ENCODE data around the gene RIPK4.

The RIPK4 gene

GRCh38 chr21:41765973-41766882, 624 bp downstream of the RIPK4 start:
- POLR2A ChIA-PET = no interaction called here
- H3K4me3 ChIP-seq (ENCODE audit: low read depth, low read length) = peak overlapping the region; percentile 66
- CTCF ChIA-PET = interaction anchor here (0.8 to 2.0 kb wide), 4 partner anchors 11 to 155 kb away, joined by 3 to 8 read pairs (median 4); no protein-coding TSS in a partner anchor
- DNase-seq (ENCODE audit: low read depth, low spot score) = no peak
- TF ChIP-seq, protein P1, sequence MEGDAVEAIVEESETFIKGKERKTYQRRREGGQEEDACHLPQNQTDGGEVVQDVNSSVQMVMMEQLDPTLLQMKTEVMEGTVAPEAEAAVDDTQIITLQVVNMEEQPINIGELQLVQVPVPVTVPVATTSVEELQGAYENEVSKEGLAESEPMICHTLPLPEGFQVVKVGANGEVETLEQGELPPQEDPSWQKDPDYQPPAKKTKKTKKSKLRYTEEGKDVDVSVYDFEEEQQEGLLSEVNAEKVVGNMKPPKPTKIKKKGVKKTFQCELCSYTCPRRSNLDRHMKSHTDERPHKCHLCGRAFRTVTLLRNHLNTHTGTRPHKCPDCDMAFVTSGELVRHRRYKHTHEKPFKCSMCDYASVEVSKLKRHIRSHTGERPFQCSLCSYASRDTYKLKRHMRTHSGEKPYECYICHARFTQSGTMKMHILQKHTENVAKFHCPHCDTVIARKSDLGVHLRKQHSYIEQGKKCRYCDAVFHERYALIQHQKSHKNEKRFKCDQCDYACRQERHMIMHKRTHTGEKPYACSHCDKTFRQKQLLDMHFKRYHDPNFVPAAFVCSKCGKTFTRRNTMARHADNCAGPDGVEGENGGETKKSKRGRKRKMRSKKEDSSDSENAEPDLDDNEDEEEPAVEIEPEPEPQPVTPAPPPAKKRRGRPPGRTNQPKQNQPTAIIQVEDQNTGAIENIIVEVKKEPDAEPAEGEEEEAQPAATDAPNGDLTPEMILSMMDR (IDR thresholded peaks at IDR 0.05; ENCODE audit: insufficient read depth, low read length, missing control alignments) = no peak

- ChIA-PET POLR2A (no interaction called here), CTCF (interaction anchor here (0.8 to 2.0 kb wide), 4 partner anchors 10 to 152 kb away, joined by 3 to 8 read pairs (median 5); no protein-coding TSS in a partner anchor)
- no peak overlapping the region; the same call in 1 of the 2 replicates for H3K4me3 ChIP-seq (ENCODE audit: low read depth, low read length)
- TF ChIP-seq, protein P1 (IDR thresholded peaks at IDR 0.05; ENCODE audit: insufficient read depth, low read length, missing control alignments) = no peak
- no peak for DNase-seq (ENCODE audit: low read depth, low spot score)
Observed at GRCh38 chr21:41765420-41765821, 1.4 kb downstream of the RIPK4 start.

- no peak for DNase-seq (ENCODE audit: low read depth, low spot score)
- TF ChIP-seq, protein P1 (IDR thresholded peaks at IDR 0.05; ENCODE audit: insufficient read depth, low read length, missing control alignments) = no peak
- no peak overlapping the region for H3K4me3 ChIP-seq (ENCODE audit: low read depth, low read length)
- ChIA-PET CTCF (interaction anchor here (1.2 to 2.0 kb wide), 3 partner anchors 9 to 152 kb away, joined by 4 to 8 read pairs (median 6); no protein-coding TSS in a partner anchor), POLR2A (no interaction called here)
Observed at GRCh38 chr21:41764558-41765419, 2.1 kb downstream of the RIPK4 start.

- TF ChIP-seq, protein P1 (IDR thresholded peaks at IDR 0.05; ENCODE audit: insufficient read depth, low read length, missing control alignments) = no peak
- no peak overlapping the region for H3K4me3 ChIP-seq (ENCODE audit: low read depth, low read length)
- no peak for DNase-seq (ENCODE audit: low read depth, low spot score)
- ChIA-PET POLR2A (no interaction called here), CTCF (interaction anchor here (1.1 to 2.0 kb wide), 3 partner anchors 13 to 151 kb away, joined by 4 to 9 read pairs (median 6); no protein-coding TSS in a partner anchor)
Observed at GRCh38 chr21:41763996-41764395, 2.9 kb downstream of the RIPK4 start.

DNA sequence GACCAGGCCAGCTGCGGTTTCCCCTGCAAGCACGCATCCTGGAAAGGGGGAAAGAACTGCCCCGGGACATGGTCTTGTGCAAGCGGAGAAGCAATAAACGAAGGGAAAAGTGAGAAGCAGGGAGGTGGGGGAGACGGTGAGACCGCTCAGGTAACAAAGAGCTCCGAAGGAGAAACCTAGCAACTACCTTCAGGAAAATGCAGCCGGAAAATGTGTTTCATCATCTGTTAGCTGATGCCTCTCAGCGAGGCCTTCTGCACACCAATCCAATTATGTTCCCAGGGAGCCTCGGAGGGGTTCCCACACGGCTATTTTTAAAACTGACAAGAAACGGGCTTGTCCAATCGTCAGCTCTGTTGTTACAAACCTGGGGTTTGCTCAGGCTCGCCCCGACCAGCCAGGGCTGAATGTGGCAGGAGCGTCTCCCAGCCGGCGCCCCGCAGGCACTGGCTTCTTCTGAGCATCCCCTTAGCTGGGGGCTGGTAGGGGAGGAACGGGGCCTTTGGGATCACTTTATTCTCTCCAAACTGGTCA, 3.4 kb downstream of the RIPK4 start:
- CTCF ChIA-PET = interaction anchor here (1.1 to 1.4 kb wide), 2 partner anchors 54 to 151 kb away, joined by 4 to 9 read pairs; no protein-coding TSS in a partner anchor
- TF ChIP-seq, protein P1 (IDR thresholded peaks at IDR 0.05; ENCODE audit: insufficient read depth, low read length, missing control alignments) = no peak
- no peak for DNase-seq (ENCODE audit: low read depth, low spot score)
- H3K4me3 ChIP-seq (ENCODE audit: low read depth, low read length) = no peak overlapping the region
- POLR2A ChIA-PET = no interaction called here

All from AG04449 (cell line).